ENCODE data around the gene SLFN13.
"Not testable (repeated sequence)": the region's sequence is repeated elsewhere in the genome, so short reads cannot be mapped to it uniquely, and the experiment has no call there.

SLFN13 gene

DNA sequence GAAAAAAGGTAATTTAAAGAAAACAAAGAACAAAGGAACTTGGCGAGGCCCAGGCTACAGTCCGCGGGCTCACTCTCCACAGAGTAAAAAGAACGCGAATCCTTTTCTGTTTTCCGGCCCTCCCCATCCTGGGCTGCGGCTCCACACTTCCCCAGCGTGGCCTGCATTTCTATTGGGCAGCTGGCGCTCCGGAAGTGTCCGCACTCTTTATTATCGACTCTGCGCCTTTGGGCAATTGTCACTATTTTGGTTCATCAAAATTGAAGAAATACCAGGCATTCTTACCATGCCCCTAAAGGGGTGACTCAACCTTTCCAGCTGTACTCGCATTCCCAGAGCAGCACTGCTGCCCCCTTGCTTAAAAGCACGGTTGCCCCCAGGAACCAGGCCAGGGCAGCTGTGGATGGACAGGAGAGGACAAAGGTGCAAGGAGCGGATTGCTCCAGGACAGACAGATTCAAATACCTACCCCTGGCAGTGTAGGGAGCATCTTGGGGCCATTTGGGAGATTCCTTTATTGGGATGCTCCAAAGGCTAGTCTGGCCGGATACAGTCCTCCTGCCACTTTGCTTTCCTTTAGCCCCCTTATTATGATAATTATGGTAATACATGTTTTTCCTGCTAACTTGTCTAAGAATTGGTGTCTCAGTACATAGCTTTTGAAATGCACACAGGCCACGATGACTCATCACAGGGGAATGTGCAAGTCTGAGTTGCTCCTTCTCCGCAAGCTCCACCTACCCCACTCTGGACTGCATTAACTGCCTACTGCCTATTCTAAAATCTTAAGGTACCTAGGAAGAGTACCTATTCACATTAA lies 15.3 kb downstream of the SLFN13 start:
- DNase-seq (ENCODE audit: low read depth in 2 of 2, low spot score in 1 of 2) = no peak

DNA sequence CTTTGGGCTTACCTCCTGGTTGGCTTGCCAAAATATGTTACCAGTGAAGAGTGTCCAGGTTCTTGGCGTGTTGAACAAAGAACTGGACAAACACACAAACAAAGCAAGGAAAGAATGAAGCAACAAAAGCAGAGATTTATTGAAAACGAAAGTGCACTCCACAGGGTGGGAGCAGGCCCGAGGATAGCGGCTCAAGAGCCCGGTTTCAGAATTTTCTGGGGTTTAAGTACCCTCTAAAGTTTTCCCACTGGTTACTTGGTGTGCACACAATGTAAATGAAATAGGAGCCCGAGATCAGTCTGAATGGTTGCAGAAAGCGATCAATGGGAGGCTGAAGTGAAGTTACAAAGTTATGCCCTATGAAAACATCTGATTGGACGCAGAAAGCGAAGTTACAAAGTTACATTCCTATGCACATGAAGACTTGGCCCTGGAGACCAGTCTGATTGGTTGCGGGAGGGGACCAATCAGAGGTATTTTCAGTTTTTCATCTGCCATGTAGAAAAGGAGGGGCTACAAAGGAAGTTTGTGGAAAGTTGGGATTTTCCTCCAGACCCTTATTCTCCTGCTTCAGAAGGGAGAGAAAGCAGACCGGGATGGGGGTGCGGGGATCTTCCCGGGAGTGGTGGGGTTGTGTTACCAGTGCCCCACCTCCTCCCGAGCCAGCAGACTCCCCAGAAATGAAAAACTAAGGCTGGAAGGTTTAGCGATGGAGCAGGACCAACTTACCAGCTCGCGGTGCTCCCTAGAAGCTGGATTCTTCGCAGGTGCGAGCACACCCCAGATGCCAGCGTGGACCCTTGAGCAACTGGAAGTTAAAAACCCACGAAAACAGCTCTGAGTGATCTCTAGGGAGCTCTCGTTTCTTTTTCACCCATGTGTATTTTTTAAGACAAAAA lies 16.1 kb downstream of the SLFN13 start, which contains the start of gene SLFN12:
Gene SLFN12, minus strand, starts transcription at position 325 of the 899 bp plus-strand sequence. CDS start 9,472 bp downstream, outside the sequence.
- DNase-seq (ENCODE audit: low read depth in 2 of 2, low spot score in 1 of 2) = no peak

DNA sequence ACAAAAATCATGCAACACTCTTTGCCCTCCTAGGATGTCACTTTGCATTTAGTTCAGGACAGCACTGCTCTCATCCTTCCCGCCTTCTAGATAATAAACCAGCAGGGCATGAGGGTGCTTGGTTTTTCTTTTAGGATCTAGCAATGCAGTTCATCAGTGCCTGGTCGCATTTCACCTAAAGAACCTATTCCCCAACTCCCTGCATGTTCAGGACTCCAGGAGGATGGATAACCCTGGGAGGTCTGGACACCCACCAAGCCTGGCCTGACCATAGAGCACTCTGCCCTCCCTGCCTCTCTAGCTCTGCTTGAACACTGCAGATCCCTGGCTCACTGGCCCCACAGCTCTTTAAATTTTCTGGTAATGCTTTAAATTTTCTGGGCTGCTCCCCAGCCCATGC lies 18.9 kb downstream of the SLFN13 start:
- DNase-seq (ENCODE audit: low read depth in 2 of 2, low spot score in 1 of 2) = no peak

DNA sequence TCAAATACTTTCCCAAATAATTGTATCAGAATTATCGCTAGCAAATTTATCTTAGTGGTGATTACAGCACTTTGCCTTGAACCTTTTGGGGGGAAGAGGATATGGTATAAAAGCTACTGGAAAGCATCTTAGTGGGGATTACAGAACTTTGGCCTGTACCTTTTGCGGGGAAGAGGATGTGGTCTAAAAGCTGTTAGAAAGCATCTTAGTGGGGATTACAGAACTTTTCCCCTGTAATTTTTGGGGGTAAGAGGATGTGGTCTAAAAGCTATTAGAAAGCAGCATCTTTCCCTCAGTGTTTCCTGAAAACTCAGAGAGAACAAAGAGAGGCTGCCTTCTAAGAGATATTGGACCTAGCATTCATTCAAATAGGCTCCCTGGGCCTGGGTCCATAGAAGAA lies 20.3 kb downstream of the SLFN13 start:
- DNase-seq (ENCODE audit: low read depth in 2 of 2, low spot score in 1 of 2) = no peak

GRCh38 chr17:35423761-35424160 lies 24.8 kb downstream of the SLFN13 start:
- no peak for DNase-seq (ENCODE audit: low read depth in 2 of 2, low spot score in 1 of 2)

DNA sequence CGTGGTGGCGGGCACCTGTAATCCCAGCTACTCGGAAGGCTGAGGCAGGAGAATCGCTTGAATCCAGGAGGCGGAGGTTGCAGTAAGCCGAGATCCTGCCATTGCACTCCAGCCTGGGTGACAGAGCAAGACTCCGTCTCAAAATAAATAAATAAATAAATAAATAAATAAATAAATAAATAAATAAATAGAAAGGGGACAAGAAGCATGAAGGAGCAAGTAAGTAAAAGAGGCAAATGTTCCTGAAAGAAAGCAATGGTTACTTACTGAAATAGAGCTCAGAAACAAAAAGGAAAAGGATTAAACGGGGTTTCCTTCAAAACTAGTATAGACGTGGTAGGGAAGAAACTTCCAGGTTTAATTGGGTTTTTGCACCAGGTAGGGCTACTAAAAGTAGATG lies 27.5 kb downstream of the SLFN13 start:
- DNase-seq (ENCODE audit: low read depth in 2 of 2, low spot score in 1 of 2) = not testable (repeated sequence)

DNA sequence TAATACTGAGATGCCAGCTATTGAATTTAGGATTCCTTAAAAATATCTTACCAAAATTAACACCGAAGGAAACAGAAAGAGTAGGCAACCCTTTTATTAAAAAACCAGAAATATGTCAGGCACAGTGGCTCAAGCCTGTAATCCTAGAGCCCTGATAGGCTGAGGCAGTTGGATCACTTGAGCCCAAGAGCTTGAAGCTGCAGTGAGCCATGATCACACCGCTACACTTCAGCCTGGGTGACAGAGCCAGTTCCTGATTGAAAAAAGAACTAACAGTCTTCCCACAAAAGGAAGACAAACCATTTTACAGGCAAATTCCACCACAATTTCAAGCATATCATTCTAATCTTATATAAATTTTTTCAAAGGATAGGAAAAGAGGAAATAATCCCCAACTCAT lies 31.9 kb downstream of the SLFN13 start:
- DNase-seq (ENCODE audit: low read depth in 2 of 2, low spot score in 1 of 2) = no peak

DNA sequence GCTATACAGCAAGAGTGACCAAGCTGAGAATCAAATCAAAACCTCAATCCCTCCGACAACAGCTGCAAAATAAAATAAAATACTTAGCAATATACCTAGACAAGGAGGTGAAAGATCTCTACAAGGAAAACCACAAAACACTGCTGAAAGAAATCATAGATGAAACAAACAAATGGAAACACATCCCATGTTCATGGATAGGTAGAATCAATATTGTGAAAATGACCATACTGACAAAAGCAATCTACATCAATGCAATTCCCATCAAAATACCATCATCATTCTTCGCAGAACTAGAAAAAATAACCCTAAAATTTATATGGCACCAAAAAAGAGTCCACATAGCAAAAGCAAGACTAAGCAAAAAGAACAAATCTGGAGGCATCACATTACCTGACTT lies 33.9 kb downstream of the SLFN13 start:
- DNase-seq (ENCODE audit: low read depth in 2 of 2, low spot score in 1 of 2) = not testable (repeated sequence)

DNA sequence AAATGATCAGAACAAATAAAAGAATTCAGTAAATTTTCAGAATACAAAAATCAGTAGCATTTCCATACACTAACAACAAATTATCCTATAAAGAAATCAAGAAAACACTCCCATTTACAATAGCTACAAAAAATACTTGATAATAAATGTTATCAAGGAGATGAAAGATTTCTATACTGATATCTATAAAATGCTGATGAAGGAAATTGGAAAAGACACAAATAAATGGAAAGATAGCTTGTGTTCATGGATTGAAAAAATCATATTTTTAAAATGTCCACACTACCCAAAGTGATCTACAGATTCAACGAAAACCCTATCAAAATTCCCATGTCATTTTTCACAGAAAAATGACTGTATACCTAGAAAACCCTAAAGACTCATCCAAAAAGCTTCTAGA lies 34.3 kb downstream of the SLFN13 start:
- no peak for DNase-seq (ENCODE audit: low read depth in 2 of 2, low spot score in 1 of 2)

DNA sequence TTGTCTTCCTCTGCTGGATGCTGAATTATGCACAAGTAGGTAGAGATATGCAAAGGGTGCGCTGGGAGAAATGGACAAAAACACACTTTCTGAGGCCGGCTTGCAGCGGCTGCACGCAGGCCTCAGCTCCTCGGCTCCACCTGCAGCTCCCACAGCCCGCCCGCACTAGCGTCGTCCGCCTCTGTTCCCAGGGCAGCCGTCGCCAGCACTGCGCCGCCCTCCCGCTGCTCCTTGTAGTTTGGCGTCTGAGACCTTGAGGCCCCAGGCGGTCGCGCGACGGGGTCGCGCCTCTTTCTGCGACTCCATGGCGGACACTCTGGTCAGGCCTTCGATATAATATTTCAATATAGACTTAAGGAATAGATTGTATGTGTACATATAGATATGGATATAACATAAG lies 41.0 kb downstream of the SLFN13 start:
- no peak for DNase-seq (ENCODE audit: low read depth in 2 of 2, low spot score in 1 of 2)

GRCh38 chr17:35406568-35406967 lies 42.0 kb downstream of the SLFN13 start:
- DNase-seq (ENCODE audit: low read depth in 2 of 2, low spot score in 1 of 2) = no peak

DNA sequence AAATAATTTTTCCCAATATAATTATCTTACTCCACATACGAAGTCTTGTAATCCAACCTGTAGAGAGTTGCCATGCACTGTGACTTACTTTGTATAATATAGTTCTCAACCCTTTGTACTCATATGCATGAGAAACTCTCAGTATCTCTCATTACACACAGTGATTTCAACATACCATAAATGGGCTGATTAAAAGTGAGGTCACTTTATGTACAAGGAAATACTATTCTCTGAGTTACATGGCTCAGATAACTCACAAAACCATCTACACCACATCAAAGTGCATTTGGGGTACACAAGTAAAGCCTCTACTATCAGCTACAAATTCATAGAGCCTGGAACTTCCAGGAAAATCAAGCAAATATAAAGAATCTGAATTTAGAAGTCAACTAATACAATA lies 44.2 kb downstream of the SLFN13 start:
- DNase-seq (ENCODE audit: low read depth in 2 of 2, low spot score in 1 of 2) = no peak

DNA sequence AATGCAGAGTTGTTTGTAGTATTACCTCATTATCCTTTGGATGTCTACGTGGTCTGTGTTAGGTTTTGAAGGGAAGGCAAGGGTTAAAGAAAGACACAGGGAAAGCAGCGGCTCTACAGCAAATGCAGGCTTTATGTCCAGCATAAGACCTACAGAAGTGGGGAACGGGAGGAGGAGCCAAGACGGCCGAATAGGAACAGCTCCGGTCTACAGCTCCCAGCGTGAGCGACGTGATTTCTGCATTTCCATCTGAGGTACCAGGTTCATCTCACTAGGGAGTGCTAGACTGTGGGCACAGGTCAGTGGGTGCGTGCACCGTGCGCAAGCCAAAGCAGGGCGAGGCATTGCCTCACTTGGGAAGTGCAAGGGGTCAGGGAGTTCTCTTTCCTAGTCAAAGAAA lies 54.8 kb downstream of the SLFN13 start:
- DNase-seq (ENCODE audit: low read depth in 2 of 2, low spot score in 1 of 2) = not testable (repeated sequence)

DNA sequence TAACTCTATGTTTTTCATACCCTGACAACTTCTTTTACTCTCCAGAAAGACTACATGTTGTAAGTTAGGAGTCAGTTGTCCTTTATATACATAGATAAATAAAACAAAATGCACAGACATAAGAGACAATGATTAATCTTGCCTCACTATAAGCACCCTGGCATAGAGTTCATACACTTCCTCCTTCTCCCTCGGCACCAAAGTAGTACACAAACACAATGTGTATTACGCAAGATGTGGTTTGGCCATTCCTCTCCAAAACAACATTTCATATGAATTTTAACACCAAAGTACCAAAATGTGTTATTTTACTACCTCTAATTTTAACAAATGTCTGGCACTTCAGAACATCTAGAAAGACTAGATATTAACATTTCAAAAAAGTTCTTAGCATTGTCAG lies 57.9 kb downstream of the SLFN13 start:
- DNase-seq (ENCODE audit: low read depth in 2 of 2, low spot score in 1 of 2) = no peak

DNA sequence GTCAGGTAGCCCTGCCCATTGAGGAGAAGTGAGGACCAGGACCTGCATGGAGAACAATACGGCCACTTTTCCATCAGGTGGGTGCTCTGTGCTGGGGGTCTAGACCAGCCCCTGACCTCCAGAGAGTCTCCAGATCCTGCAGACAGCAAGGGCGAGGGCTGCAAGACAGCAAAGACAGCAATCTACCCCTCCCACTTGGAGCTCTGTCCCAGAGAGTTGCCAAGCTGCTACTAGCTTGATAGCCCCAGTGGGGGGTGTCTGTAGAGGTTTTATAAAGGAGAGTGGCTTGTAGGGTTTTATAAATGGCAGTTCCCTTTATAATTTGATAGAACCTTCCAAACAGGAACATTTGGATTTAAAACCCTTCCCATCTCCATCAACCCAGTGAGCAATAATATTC lies 58.4 kb downstream of the SLFN13 start:
- no peak for DNase-seq (ENCODE audit: low read depth in 2 of 2, low spot score in 1 of 2)

GRCh38 chr17:35387496-35387895 lies 61.1 kb downstream of the SLFN13 start:
- no peak for DNase-seq (ENCODE audit: low read depth in 2 of 2, low spot score in 1 of 2)
